Smooth muscle cell (in vitro differentiated cells): Measurements from ENCODE around the gene TAL1. TPM values are rescaled to one million over a fixed set of nuclear protein-coding genes. Genes with fewer than 3 reads are reported as not detected.

Source experiments
- DNase-seq: peaks from one replicate; lab custom pipeline; 2025; ENCODE audit not compliant: unreplicated experiment; lab: John Stamatoyannopoulos, UW
- H2AFZ ChIP-seq: fragments of 200-600 bp; sonication (generic); 2 replicates; pipeline ENCODE4 v1.6.0; 2016; ENCODE audit warnings: antibody characterized with exemption, low read depth, mild to moderate bottlenecking
- H3F3A ChIP-seq: fragments of 200-600 bp; sonication (generic); 2 replicates; pipeline ENCODE4 v1.6.0; 2017; ENCODE audit warnings: antibody characterized with exemption, low read depth
- H3K27ac ChIP-seq: fragments of 200-600 bp; sonication (generic); 2 replicates; pipeline ENCODE4 v1.5.1; 2016; ENCODE audit warnings: low read depth, mild to moderate bottlenecking
- H3K27me3 ChIP-seq: fragments of 200-600 bp; sonication (generic); 2 replicates; pipeline ENCODE4 v1.6.1; 2016; ENCODE audit warnings: low read depth, mild to moderate bottlenecking
- H3K36me3 ChIP-seq: fragments of 200-600 bp; sonication (generic); 2 replicates; pipeline ENCODE4 v1.5.1; 2016; ENCODE audit warnings: low read depth
- H3K4me1 ChIP-seq: fragments of 200-600 bp; sonication (generic); 2 replicates; pipeline ENCODE4 v1.5.1; 2016; ENCODE audit warnings: low read depth
- H3K4me2 ChIP-seq: fragments of 200-600 bp; sonication (generic); 2 replicates; pipeline ENCODE4 v1.6.0; 2016; ENCODE audit warnings: mild to moderate bottlenecking
- H3K4me3 ChIP-seq: fragments of 200-600 bp; sonication (generic); 2 replicates; pipeline ENCODE4 v1.5.1; 2016; ENCODE audit warnings: mild to moderate bottlenecking
- H3K79me2 ChIP-seq: fragments of 200-600 bp; sonication (generic); 2 replicates; pipeline ENCODE4 v1.6.0; 2016; ENCODE audit warnings: low read depth, mild to moderate bottlenecking
- H3K9ac ChIP-seq: fragments of 200-600 bp; sonication (generic); 2 replicates; pipeline ENCODE4 v1.6.0; 2016; ENCODE audit warnings: low read depth
- H3K9me3 ChIP-seq: fragments of 200-600 bp; sonication (generic); replicated peaks from 2 replicates; pipeline ENCODE4 v1.5.1; 2016; ENCODE audit warnings: low read depth
- H4K20me1 ChIP-seq: fragments of 200-600 bp; sonication (generic); 2 replicates; pipeline ENCODE4 v1.6.0; 2016; ENCODE audit warnings: low read depth
- WGBS: methylation state at CpG from one replicate; pipeline ENCODE4 v1.1.7; 2016; ENCODE audit warnings: low lambda C conversion rate; 5-methylcytosine and 5-hydroxymethylcytosine counted together
- polyA plus RNA-seq: library from polyadenylated mRNA; unstranded; fragments of >200 nt; fragmentation: Nextera tagmentation; extraction: Ambion mirVana; gene quantifications from 2 replicates; pipeline ENCODE4 v1.2.1, GENCODE V29; 2016
- total RNA-seq: library from RNA; depleted of rRNA; stranded (reverse); fragments of >200 nt; gene quantifications from 2 replicates; pipeline ENCODE4 v1.2.3, GENCODE V29; 2014
- TF ChIP-seq, protein P1 (sequence below): fragments of 200-600 bp; sonication (generic); IDR thresholded peaks from 2 replicates; pipeline ENCODE4 v1.5.1; 2017; ENCODE audit warnings: borderline replicate concordance, mild to moderate bottlenecking, antibody characterized with exemption; ENCODE audit not compliant: insufficient read depth, poor library complexity, severe bottlenecking

The TAL1 gene
- total and polyA plus RNA-seq, 2 experiments from 2014 or later: not detected

DNA sequence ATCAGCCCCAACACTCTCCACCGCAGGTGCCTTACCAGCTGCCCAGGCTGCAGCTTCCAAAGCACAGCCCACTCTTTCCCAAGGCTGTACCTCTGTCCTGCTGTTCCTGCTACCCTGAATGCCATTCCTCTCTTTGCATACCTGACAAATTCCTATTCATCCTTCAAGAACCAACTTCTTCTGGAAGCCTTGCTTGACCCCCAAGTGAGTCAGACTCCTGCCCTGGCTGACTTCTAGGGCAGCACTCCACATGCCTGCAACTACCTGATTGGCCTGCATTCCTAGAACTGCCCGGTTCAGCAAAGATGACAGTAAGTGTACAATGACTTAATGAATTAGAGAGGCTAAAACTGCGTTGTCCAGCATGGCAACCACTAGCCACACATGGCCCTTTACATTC is 21.4 kb downstream of the TAL1 start:
- H3K9me3 ChIP-seq: no peaks in the 10 kb centered on the region
- H3K4me3 ChIP-seq: no peak overlapping the region
- no peak overlapping the region for H3K27ac ChIP-seq
- H3K36me3 ChIP-seq: no peaks in the 10 kb centered on the region
- H2AFZ ChIP-seq: no peak overlapping the region
- no peaks in the 10 kb centered on the region for H4K20me1 ChIP-seq
- no peak for DNase-seq
- WGBS: 71% methylated on average over 3 of the region's 3 CpGs
- H3K27me3 ChIP-seq: peaks cover 35% of the 10 kb centered on the region
- no peaks in the 10 kb centered on the region for H3F3A ChIP-seq
- H3K79me2 ChIP-seq: no peaks in the 10 kb centered on the region
- H3K4me2 ChIP-seq: no peak overlapping the region
- H3K4me1 ChIP-seq: no peaks in the 10 kb centered on the region
- H3K9ac ChIP-seq: no peak overlapping the region
- TF ChIP-seq, protein P1, sequence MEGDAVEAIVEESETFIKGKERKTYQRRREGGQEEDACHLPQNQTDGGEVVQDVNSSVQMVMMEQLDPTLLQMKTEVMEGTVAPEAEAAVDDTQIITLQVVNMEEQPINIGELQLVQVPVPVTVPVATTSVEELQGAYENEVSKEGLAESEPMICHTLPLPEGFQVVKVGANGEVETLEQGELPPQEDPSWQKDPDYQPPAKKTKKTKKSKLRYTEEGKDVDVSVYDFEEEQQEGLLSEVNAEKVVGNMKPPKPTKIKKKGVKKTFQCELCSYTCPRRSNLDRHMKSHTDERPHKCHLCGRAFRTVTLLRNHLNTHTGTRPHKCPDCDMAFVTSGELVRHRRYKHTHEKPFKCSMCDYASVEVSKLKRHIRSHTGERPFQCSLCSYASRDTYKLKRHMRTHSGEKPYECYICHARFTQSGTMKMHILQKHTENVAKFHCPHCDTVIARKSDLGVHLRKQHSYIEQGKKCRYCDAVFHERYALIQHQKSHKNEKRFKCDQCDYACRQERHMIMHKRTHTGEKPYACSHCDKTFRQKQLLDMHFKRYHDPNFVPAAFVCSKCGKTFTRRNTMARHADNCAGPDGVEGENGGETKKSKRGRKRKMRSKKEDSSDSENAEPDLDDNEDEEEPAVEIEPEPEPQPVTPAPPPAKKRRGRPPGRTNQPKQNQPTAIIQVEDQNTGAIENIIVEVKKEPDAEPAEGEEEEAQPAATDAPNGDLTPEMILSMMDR: no peak

DNA sequence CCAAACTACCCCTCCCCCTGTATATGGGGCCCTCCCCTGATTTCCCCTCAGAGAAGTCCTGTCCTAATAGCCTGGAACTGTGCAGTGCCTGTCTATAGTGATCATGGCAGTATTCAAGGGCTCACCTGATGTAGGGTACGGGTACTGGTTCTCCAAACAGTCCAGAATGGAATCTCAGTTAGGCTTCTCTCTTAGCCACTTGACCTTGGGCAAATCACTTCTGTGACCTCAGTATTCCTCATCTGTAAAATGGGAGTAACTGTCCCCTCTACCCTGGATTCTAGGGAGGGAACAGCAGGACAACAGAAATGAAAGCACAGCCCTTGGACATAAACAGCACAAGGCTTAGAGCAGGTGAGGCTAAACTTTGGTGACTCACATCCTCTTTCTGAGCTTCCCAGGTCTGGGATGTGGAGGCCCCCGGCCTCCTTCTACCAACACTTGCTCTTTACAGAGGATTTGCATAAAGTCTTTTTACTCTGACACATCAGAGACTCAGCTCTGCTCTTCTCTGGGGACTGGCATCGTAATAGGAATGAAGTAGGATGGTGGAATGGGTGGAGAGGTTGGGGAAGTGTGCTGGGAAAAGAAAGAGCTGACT is 22.2 kb downstream of the TAL1 start:
- H3F3A ChIP-seq: no peaks in the 10 kb centered on the region
- no peak overlapping the region for H3K9ac ChIP-seq
- no peaks in the 10 kb centered on the region for H4K20me1 ChIP-seq
- no peaks in the 10 kb centered on the region for H3K36me3 ChIP-seq
- H3K4me1 ChIP-seq: no peaks in the 10 kb centered on the region
- H3K9me3 ChIP-seq: no peaks in the 10 kb centered on the region
- 50% methylated on average over 3 of the region's 3 CpGs for WGBS
- TF ChIP-seq, protein P1: no peak
- DNase-seq: no peak
- no peak overlapping the region for H3K27ac ChIP-seq
- H3K4me2 ChIP-seq: no peak overlapping the region
- H3K27me3 ChIP-seq: peaks cover 44% of the 10 kb centered on the region
- H3K4me3 ChIP-seq: no peak overlapping the region
- H3K79me2 ChIP-seq: no peaks in the 10 kb centered on the region
- no peak overlapping the region for H2AFZ ChIP-seq

DNA sequence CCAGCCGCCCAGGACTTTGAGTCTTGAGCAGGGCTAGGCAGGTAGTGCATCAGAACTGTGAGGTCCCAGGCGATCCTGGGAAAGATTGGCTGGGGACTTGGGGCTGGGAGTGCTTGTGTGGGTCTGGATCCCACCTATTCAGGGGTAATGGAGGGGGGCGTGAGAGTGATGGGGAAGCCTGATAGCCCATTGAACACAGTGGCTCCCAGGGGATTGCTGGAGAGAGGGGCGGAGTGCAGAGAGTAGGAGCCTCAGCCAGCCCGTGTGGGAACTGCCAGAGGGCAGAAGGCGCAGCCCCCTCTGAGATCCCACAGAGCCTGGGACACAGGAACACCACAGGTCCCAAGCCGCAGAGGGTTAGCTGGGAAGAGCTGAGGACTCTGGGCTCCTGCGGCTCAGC is 22.9 kb downstream of the TAL1 start:
- Histone ChIP-seq H3F3A (no peaks in the 10 kb centered on the region), H3K9ac (no peak overlapping the region), H3K4me1 (no peaks in the 10 kb centered on the region), H2AFZ (no peak overlapping the region), H3K36me3 (no peaks in the 10 kb centered on the region), H4K20me1 (no peaks in the 10 kb centered on the region), H3K27me3 (peaks cover 51% of the 10 kb centered on the region), H3K4me3 (no peak overlapping the region), H3K27ac (no peak overlapping the region), H3K4me2 (no peak overlapping the region), H3K9me3 (no peaks in the 10 kb centered on the region), H3K79me2 (no peaks in the 10 kb centered on the region)
- 58% methylated on average over 8 of the region's 8 CpGs for WGBS
- TF ChIP-seq, protein P1: no peak
- no peak for DNase-seq

DNA sequence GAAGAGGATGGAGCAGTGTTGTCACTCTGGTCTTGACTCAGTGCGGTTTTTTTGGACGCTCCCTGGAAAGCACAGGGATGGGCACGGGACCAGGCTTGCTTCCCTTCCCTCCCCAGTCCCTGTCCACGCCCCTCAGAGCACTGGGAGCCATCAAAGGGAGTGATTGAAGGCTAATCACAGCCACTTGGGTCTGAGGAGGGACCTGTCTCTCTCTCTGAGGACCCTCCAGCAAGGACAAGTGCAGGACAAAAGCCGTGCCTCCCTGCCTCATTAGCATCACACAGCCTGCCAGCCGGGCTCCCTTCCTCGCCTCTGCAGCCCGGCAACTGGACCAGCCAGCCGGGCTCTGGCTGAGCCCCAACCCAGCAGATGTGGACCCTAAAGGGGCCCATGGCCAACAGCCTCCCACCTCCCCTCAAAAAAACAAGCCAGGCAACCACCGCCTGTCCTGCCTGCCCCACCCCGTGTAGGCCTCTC is 23.6 kb downstream of the TAL1 start:
- no peaks in the 10 kb centered on the region for H4K20me1 ChIP-seq
- TF ChIP-seq, protein P1: no peak
- no peaks in the 10 kb centered on the region for H3K4me1 ChIP-seq
- no peak overlapping the region for H3K9ac ChIP-seq
- H3K9me3 ChIP-seq: no peaks in the 10 kb centered on the region
- WGBS: 27% methylated on average over 11 of the region's 11 CpGs
- peaks cover 54% of the 10 kb centered on the region for H3K27me3 ChIP-seq
- no peak overlapping the region for H2AFZ ChIP-seq
- H3K36me3 ChIP-seq: no peaks in the 10 kb centered on the region
- DNase-seq: no peak
- H3K79me2 ChIP-seq: no peaks in the 10 kb centered on the region
- no peaks in the 10 kb centered on the region for H3F3A ChIP-seq
- no peak overlapping the region for H3K27ac ChIP-seq
- no peak overlapping the region for H3K4me2 ChIP-seq
- no peak overlapping the region for H3K4me3 ChIP-seq
